ENCODE measurements around the gene KIF26B.

Gene KIF26B

DNA sequence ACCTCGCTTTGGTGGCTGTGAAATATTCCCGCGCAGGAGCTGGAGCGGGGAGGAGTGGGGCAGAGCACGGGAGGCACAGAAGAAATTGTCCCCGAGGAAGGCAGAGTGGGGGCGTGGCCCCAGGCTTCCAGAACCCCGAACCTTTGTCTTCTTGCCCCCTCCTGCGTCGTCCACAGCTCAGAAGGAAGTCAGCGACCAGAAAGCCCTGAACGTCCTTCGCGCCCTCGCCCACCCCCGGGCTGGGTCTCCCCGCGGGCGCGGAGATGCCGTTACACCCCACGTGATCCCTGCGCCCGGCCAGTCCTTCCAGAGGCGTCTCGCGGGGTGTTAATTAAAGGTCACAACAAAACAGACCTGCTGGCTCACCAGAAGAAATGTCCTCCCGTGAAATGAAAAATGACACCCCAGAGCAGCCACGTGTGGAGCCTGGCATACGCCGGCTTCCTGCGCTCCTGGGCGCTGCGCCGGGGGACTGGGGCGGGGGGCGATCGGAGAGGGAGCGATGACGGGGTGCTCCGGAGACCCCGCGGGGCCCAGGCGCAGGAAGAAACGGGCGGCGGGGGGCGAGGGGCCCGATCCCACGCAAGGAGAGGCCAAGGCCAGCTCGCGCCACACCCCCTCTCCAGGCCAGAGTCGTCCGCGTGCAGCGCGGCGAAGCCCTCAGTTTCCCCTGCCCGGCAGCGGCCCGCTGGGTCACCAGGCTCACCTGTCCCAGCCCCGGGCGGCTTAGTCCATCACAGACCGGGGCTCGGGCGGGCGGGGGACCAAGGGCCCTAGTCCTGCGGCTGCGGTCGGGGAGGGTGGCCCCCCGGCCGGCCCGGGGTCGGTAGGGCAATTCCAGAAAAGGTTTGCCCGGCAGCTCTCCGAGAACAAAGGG lies 995 bp upstream of the KIF26B start:
- Mint-ChIP-seq H3K4me3 (peak overlapping the region; percentile 81), H3K27me3 (peaks cover 44% of the 10 kb centered on the region), H3K9me3 (ENCODE audit: low read depth) (no peaks in the 10 kb centered on the region), H3K27ac (no peak overlapping the region), H3K36me3 (no peaks in the 10 kb centered on the region), H3K4me1 (ENCODE audit: low read depth) (peaks cover 18% of the 10 kb centered on the region)

DNA sequence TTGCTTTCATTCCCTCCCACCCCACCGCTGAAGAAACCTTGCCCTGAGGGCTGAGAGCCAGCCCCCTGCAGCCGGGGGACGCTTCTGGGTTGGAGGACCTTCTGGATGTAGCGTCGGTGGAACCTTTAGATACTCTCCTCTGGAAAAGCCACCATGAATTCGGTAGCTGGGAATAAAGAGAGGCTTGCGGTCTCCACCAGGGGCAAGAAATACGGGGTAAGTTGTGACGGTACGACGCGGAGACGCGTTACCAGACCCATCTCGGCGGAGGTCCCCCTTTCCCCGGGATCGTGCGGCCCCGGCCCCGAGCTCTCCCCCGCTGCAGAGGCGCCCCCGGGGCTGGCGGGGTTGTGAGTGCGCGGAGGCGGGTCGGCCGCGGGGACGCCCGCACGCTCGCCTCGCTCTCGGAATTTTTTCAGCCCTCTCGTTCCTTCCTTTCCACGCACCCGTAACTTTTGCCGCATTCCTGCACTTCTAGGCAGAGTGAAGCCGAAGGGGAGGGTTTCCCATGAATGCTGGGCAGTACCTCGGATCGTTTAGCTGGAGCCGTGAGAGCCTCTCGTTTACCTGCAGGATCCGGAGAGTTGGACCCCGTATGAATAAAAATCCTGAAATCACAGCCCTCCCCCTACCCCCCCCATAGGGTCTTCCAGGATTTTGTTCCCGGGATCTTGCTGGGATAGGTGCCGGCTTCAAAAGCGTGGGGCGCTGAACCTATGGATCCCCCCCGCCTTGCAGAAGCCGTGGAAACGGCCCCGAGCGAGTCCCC lies 671 bp downstream of the KIF26B start:
- Mint-ChIP-seq H3K27ac (no peak overlapping the region), H3K36me3 (no peaks in the 10 kb centered on the region), H3K4me3 (peak overlapping the region; percentile 80), H3K9me3 (ENCODE audit: low read depth) (peaks cover 4% of the 10 kb centered on the region), H3K27me3 (peaks cover 43% of the 10 kb centered on the region), H3K4me1 (ENCODE audit: low read depth) (peaks cover 18% of the 10 kb centered on the region)

DNA sequence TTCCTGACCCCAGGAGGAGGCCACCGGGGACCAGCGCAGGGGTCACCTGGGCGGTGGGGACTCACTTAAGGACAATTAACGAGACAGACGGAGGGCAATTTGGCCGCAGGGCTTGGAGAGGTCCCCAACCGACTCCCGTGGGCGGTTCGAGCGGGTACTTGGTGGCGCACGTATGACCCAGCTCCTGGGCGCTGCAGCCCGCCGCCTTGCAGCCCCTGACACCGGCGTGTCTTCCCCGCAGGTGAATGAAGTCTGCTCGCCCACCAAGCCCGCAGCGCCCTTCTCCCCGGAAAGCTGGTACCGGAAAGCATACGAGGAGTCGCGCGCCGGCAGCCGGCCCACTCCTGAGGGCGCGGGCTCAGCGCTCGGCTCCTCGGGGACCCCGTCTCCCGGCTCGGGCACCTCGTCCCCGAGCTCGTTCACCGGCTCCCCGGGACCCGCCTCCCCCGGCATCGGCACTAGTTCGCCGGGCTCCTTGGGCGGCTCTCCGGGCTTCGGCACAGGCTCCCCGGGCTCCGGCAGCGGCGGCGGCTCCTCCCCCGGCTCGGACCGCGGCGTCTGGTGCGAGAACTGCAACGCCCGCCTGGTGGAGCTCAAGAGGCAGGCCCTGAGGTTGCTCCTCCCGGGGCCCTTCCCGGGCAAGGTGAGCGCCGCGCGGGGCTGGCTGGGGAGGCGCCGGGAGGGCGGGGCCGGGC lies 1.4 kb downstream of the KIF26B start:
- Mint-ChIP-seq H3K27ac (no peak overlapping the region), H3K9me3 (ENCODE audit: low read depth) (peaks cover 4% of the 10 kb centered on the region), H3K4me1 (ENCODE audit: low read depth) (peaks cover 18% of the 10 kb centered on the region), H3K27me3 (peaks cover 38% of the 10 kb centered on the region), H3K36me3 (no peaks in the 10 kb centered on the region), H3K4me3 (peak overlapping the region; percentile 80)

DNA sequence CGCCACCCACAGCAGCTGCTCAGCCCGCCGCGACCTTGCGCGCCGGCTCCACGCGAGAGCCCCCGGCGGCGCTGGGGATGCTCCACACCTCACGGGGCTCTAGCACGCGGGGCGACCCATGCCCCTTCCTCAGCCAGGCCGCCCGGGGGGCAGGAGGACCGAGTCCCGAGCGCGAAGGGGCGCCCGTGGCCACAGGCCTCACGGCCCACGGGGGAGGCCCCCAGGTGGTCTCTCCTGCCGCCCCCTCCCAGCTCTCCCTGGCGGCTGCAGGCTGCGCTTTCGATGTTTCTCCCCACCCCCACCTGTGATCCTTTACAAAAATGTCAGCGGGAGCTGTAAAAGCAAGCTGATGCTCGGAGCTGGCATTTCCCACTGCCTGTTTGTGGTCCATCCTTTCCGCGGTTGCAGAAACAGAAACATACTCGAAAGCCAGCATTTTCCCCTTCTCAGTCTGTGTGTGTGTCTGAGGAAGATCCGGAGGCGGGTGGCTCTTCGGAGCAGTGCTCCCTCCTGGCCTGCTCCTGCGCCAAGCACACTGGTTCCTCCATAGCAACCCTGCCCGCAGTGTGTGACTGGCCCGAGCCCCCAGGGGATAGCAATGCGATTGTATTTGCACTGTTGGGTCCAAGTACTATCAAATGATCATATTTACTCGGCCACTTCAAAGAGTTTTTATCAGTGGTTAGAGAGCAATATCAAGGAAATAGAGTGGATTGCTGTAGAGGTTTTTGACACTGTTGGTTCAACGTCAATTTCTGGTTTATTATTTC lies 2.1 kb downstream of the KIF26B start:
- H3K27me3 Mint-ChIP-seq, result peaks cover 31% of the 10 kb centered on the region
- H3K4me1 Mint-ChIP-seq (ENCODE audit: low read depth), result peaks cover 18% of the 10 kb centered on the region
- peak overlapping the region; percentile 81 for H3K4me3 Mint-ChIP-seq
- H3K36me3 Mint-ChIP-seq, result no peaks in the 10 kb centered on the region
- peak overlapping the region; percentile 22 for H3K27ac Mint-ChIP-seq
- H3K9me3 Mint-ChIP-seq (ENCODE audit: low read depth), result peaks cover 4% of the 10 kb centered on the region

DNA sequence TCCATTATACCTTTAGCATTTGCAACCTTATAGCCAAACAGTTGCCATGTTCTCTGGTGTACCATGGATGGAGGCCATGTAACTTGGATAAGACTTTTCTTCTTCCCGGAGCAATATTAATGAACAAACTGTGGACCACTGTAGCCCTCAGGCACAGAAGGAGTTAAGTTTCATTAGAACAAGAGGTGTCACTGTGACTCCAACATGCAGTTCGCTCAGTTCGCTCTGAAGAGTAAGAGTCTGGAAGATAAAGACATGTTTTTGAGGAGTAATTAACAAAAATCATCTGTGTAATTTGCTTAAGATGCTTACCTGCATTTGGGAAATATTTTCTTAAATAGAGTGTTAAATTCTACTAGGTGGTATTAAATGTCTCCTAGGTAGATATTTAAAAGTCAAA lies 4.1 kb downstream of the KIF26B start:
- Mint-ChIP-seq H3K9me3 (ENCODE audit: low read depth) (peaks cover 4% of the 10 kb centered on the region), H3K27ac (no peak overlapping the region), H3K4me1 (ENCODE audit: low read depth) (peaks cover 11% of the 10 kb centered on the region), H3K27me3 (peaks cover 24% of the 10 kb centered on the region), H3K4me3 (no peak overlapping the region), H3K36me3 (no peaks in the 10 kb centered on the region)

DNA sequence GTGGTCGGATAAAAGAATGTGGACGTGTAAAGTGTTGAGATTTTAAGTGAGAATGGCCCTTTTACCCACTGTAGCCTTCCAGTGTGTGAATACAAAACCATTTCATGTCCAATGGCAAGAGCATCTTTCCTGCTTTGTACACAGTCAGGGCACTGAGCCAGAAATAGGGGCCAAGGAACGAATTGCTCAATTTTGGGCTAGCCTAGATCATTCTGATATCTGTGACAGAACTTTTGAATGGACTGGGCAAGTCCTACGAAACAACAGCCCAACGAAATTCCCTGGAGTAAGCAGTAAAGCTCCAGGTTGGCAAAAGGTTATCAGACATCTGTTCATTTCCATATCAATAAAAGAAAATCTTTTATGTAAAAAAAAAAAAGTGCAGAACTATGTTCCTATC lies 5.5 kb downstream of the KIF26B start:
- Mint-ChIP-seq H3K4me3 (no peak overlapping the region), H3K27ac (no peak overlapping the region), H3K4me1 (ENCODE audit: low read depth) (peaks cover 5% of the 10 kb centered on the region), H3K9me3 (ENCODE audit: low read depth) (peaks cover 4% of the 10 kb centered on the region), H3K36me3 (no peaks in the 10 kb centered on the region), H3K27me3 (peaks cover 32% of the 10 kb centered on the region)

DNA sequence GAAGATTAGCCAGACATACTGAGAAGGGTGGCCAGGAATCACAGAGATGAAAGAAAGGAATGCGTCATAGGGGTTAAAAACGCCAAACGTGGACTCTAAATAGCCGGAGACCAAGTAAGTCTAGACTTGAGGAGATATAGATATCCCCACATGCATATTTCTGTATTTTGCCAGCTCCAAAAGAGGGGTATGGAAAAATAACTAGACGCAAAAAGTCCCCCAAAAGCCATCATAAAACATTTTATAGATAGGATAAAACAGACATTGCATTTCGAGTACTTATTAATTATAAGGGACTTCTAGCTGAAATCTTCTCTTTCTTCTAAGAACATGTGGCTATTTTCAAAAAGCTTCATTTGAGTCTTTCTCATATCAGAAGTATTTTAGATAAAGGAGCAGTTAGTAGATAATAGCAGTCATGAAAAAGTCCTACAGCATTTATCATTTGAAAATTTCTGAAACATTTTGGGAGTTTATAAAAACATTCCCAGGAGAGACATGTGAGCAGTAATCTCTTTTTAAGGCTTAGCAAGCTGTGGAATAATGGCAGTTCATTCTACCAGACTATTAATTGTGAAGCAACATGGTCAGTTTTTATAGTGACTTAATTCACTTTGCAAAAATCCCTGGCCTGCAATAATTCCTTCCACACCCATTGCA lies 6.1 kb downstream of the KIF26B start:
- H3K4me3 Mint-ChIP-seq, result no peak overlapping the region
- peaks cover 5% of the 10 kb centered on the region for H3K4me1 Mint-ChIP-seq (ENCODE audit: low read depth)
- no peak overlapping the region for H3K27ac Mint-ChIP-seq
- peaks cover 35% of the 10 kb centered on the region for H3K27me3 Mint-ChIP-seq
- H3K9me3 Mint-ChIP-seq (ENCODE audit: low read depth), result peaks cover 4% of the 10 kb centered on the region
- H3K36me3 Mint-ChIP-seq, result no peaks in the 10 kb centered on the region

DNA sequence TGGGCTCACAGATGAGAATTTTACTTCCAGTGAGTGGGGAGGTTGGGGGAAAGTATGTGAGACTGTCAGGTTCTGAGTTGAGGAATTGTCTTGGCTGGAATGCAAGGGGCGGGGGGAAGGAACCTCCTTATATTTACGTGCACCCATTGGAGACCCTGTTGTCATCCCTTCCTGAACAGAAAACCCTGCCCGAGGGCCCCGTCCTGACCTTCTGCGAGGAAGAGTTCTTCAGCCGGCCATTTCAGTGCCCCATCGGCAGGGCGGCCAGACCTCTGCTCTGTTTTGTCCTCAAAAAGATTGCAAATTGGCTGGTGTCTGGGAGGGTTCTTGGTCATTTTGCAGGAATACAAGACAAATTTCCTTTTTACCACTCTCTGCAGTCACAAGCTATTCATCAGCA lies 7.1 kb downstream of the KIF26B start:
- Mint-ChIP-seq H3K36me3 (no peaks in the 10 kb centered on the region), H3K27me3 (peaks cover 39% of the 10 kb centered on the region), H3K4me1 (ENCODE audit: low read depth) (peaks cover 5% of the 10 kb centered on the region), H3K9me3 (ENCODE audit: low read depth) (peaks cover 4% of the 10 kb centered on the region), H3K4me3 (no peak overlapping the region), H3K27ac (no peak overlapping the region)

DNA sequence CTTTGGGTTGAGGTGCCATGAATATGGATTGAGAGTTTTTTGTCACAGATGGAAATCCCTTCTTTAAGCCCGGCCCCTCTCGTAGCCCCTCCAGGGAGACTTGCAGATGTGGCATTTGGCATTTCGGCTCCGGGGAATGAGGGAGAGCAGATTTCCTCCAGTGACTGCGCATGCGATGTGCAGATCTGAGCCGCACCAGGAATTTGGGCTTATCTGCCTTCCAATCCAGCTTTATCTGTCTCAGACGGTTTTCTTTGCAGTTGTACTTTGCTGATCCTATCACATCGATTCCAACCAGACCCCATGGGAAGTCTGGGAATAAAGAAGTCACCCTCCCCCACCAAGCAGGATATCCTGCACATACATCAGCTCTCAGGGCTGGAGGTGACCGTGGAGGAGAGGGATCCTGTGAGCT lies 11.7 kb downstream of the KIF26B start:
- H3K27me3 Mint-ChIP-seq, result peaks cover 33% of the 10 kb centered on the region
- H3K27ac Mint-ChIP-seq, result no peak overlapping the region
- no peak overlapping the region for H3K4me3 Mint-ChIP-seq
- H3K4me1 Mint-ChIP-seq (ENCODE audit: low read depth), result no peaks in the 10 kb centered on the region
- no peaks in the 10 kb centered on the region for H3K36me3 Mint-ChIP-seq
- no peaks in the 10 kb centered on the region for H3K9me3 Mint-ChIP-seq (ENCODE audit: low read depth)

DNA sequence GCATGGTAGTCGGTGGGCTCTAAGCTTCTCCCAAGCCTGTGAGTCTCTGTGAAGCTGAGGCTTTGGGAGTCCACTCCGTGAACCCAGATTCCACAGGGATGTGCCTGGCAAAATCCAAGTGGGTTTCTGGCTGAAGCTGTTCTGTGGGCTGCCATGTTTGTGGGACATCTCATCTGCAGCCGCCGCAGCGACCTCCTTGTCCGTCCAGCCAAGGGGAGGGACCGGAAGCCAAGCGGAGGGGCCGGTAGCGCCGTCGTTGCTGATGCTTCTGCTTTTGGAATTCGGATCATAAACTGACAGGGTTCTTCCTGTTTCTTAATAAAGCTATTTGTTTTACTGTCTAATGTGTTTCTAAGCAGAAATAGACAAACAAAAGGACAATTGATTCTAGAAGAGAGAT lies 13.3 kb downstream of the KIF26B start:
- H3K27me3 Mint-ChIP-seq, result peaks cover 35% of the 10 kb centered on the region
- H3K27ac Mint-ChIP-seq, result no peak overlapping the region
- no peaks in the 10 kb centered on the region for H3K4me1 Mint-ChIP-seq (ENCODE audit: low read depth)
- no peak overlapping the region for H3K4me3 Mint-ChIP-seq
- no peaks in the 10 kb centered on the region for H3K9me3 Mint-ChIP-seq (ENCODE audit: low read depth)
- H3K36me3 Mint-ChIP-seq, result no peaks in the 10 kb centered on the region

DNA sequence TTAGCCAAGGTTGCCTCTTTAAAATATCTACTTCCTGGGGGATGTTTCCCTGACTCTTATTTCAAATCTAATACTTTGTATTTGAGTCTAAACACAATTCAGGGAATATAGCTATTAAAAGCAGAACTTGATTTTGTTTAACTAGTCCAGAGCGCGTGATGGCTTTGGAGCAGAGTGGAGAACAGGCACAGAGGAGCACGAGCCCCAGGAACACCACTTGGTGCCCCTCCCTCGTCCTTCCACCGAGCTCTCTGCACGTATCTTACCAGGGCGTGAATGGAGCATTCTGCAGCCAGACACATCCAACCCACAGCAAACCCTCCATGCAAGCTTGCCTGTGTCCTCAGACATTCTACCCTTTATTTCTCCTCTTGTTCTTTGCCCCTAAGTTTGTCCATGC lies 14.1 kb downstream of the KIF26B start:
- Mint-ChIP-seq H3K36me3 (no peaks in the 10 kb centered on the region), H3K27me3 (peaks cover 35% of the 10 kb centered on the region), H3K27ac (no peak overlapping the region), H3K4me1 (ENCODE audit: low read depth) (no peaks in the 10 kb centered on the region), H3K4me3 (no peak overlapping the region), H3K9me3 (ENCODE audit: low read depth) (no peaks in the 10 kb centered on the region)

DNA sequence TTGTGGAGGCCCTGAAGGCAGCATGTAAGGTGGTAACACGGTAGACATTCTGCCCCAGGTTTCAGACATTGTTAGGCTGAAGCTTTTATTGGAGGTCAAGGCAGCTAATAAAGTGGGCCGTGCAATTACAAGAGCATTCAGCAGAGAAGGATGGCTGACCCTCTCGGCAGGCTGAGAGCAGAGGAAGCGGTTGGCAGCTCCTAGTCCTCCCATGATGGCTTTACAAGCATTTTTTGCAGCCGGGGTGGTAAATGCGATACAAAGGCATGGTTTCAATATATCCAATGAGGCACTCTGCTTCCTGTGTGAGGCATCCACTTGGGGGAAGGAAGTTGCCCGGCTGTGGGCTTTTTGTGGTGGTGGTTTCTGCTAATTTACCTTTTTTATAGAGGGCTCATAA lies 14.6 kb downstream of the KIF26B start:
- peaks cover 34% of the 10 kb centered on the region for H3K27me3 Mint-ChIP-seq
- H3K27ac Mint-ChIP-seq, result no peak overlapping the region
- H3K4me3 Mint-ChIP-seq, result no peak overlapping the region
- H3K9me3 Mint-ChIP-seq (ENCODE audit: low read depth), result no peaks in the 10 kb centered on the region
- H3K36me3 Mint-ChIP-seq, result no peaks in the 10 kb centered on the region
- no peaks in the 10 kb centered on the region for H3K4me1 Mint-ChIP-seq (ENCODE audit: low read depth)

DNA sequence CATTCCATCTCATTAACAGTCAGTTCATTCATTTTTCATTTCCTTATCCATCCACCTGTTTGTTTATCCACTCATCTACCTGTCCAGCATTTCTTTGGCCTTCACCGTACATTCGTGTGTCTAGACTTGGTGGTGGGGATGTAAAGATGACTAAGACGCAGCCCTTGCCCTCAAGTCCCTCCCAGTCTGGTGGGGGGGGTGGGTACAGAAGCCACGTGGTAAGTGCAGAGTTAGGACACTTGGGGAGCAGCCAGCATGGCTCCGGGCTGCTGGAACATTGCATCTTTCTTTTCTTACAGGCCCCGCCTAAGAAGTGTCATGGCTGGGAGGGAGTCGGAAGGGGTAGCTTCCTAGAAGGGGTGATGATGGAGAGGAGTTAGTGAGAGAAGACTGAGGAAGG lies 17.2 kb downstream of the KIF26B start:
- Mint-ChIP-seq H3K9me3 (ENCODE audit: low read depth) (no peaks in the 10 kb centered on the region), H3K4me1 (ENCODE audit: low read depth) (no peaks in the 10 kb centered on the region), H3K27me3 (peaks cover 20% of the 10 kb centered on the region), H3K4me3 (no peak overlapping the region), H3K36me3 (no peaks in the 10 kb centered on the region), H3K27ac (no peak overlapping the region)

DNA sequence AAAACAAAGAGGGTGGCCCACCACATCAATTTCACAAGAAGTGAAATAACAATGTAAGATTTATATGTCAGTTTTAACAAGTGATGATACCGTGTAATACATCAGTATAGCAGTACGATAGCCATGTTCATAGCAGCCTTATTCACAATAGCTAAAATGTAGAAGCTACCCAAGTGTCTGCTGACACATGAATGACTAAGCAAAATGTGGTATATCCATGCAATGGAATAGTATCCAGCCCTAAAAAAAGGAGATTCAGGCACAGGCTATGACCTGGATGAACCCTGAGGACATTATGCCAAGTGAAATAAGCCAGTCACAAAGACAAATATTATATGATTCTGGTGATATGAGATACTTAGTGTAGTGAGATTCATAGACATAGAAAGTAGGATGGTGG lies 18.0 kb downstream of the KIF26B start:
- no peaks in the 10 kb centered on the region for H3K9me3 Mint-ChIP-seq (ENCODE audit: low read depth)
- no peak overlapping the region for H3K27ac Mint-ChIP-seq
- H3K4me3 Mint-ChIP-seq, result no peak overlapping the region
- H3K36me3 Mint-ChIP-seq, result no peaks in the 10 kb centered on the region
- H3K27me3 Mint-ChIP-seq, result peaks cover 14% of the 10 kb centered on the region
- no peaks in the 10 kb centered on the region for H3K4me1 Mint-ChIP-seq (ENCODE audit: low read depth)
